Measurements from ENCODE around the gene CYP1A2.
A peak's percentile ranks its signal among the peaks of the same experiment; 100 is the strongest.

CYP1A2 gene

DNA sequence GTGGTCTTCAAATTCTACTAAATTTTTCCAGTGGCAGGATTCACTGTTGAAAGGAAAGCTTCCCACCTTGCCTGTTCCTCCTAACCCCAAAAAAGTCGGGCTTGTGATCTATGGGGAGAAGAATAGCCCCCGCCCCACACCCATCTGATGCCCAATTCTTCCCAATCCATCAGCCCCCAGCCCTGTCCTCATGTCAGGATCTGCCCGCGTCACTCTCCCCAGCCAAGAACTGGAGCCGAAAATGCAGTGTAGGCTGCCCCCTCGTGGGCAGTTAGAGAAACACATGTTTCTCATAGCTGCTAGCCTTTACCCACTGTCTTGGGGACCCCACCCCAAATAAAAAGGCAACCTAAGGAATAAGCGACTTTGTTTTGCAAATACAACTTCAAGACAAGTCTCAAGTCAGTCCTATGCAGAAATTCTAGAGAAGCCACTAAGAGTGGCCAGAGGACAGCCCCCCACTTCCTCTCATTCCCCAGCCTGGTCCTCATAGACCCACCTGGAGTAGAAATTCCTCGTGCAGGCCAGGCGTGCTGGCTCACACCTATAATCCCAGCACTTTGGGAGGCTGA, 20.2 kb downstream of the CYP1A2 start (continued):
- peak; percentile 90 for TF ChIP-seq PATZ1 (tag by site-specific recombination; IDR thresholded peaks at IDR 0.05)
- TF ChIP-seq PBX3 (CRISPR knock-in tag; IDR thresholded peaks at IDR 0.05), result 0 out of 2 replicates have a peak, but pooled peaks have one; percentile 45
- 0 out of 2 replicates have a peak, but pooled peaks have one; percentile 27 for TF ChIP-seq SP7 (tag by site-specific recombination; IDR thresholded peaks at IDR 0.05)
- TF ChIP-seq ZBTB8A (tag by site-specific recombination; IDR thresholded peaks at IDR 0.05), result peak; percentile 36; the same call in 1 of the 2 replicates
- peak; percentile 43; the same call in 1 of the 2 replicates for TF ChIP-seq ZNF692 (tag by site-specific recombination; IDR thresholded peaks at IDR 0.05)
- TF ChIP-seq ZNF24 (tag by site-specific recombination; IDR thresholded peaks at IDR 0.05), result no peak
- peak; percentile 30; the same call in 1 of the 2 replicates for TF ChIP-seq ZXDB (tag by site-specific recombination; IDR thresholded peaks at IDR 0.05)
- peak; percentile 89 for TF ChIP-seq ZBTB17 (tag by site-specific recombination; IDR thresholded peaks at IDR 0.05)
- TF ChIP-seq ZNF596 (tag by site-specific recombination; IDR thresholded peaks at IDR 0.05), result no peak
- TF ChIP-seq ZFP69B (tag by site-specific recombination; IDR thresholded peaks at IDR 0.05), result 0 out of 2 replicates have a peak, but pooled peaks have one; percentile 13
- TF ChIP-seq ZNF335 (tag by site-specific recombination; conservative IDR thresholded peaks at IDR 0.05), result peak; percentile 74
- peak; percentile 77; the same call in 1 of the 2 replicates for TF ChIP-seq ZNF660 (tag by site-specific recombination; IDR thresholded peaks at IDR 0.05)

- Histone ChIP-seq H3K27ac (ENCODE audit: extremely low read depth, low read depth, low read length) (no peak overlapping the region), H3K4me1 (ENCODE audit: control insufficient read depth, insufficient read depth, low read length) (no peaks in the 10 kb centered on the region), H3K36me3 (ENCODE audit: control insufficient read depth in 2 of 2, insufficient read depth in 1 of 2, low read length in 2 of 2) (no peaks in the 10 kb centered on the region), H3K4me3 (ENCODE audit: low read depth, low read length) (no peak overlapping the region), H3K9me3 (ENCODE audit: control insufficient read depth, insufficient read depth, low read depth, low read length) (no peaks in the 10 kb centered on the region)
- CTCF ChIA-PET, result interaction anchor here (0.6 to 21.6 kb wide), 65 partner anchors 11 to 1487 kb away, joined by 3 to 800 read pairs (median 6); partner anchors contain the start of genes CPLX3, CSK, CYP1A1 and CYP1A2
- POLR2A ChIA-PET, result interaction anchor here (1.3 to 2.0 kb wide), 7 partner anchors 12 to 168 kb away, joined by 3 to 10 read pairs (median 5); partner anchors contain the start of genes COX5A and CSK
- TF ChIP-seq, protein P1, sequence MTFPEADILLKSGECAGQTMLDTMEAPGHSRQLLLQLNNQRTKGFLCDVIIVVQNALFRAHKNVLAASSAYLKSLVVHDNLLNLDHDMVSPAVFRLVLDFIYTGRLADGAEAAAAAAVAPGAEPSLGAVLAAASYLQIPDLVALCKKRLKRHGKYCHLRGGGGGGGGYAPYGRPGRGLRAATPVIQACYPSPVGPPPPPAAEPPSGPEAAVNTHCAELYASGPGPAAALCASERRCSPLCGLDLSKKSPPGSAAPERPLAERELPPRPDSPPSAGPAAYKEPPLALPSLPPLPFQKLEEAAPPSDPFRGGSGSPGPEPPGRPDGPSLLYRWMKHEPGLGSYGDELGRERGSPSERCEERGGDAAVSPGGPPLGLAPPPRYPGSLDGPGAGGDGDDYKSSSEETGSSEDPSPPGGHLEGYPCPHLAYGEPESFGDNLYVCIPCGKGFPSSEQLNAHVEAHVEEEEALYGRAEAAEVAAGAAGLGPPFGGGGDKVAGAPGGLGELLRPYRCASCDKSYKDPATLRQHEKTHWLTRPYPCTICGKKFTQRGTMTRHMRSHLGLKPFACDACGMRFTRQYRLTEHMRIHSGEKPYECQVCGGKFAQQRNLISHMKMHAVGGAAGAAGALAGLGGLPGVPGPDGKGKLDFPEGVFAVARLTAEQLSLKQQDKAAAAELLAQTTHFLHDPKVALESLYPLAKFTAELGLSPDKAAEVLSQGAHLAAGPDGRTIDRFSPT (tag by site-specific recombination; IDR thresholded peaks at IDR 0.05), result no peak
- TF ChIP-seq ZNF362 (tag by site-specific recombination; IDR thresholded peaks at IDR 0.05) (peak; percentile 67), BCL6B (tag by site-specific recombination; IDR thresholded peaks at IDR 0.05) (no peak), ZNF677 (tag by site-specific recombination; IDR thresholded peaks at IDR 0.05) (no peak), ZNF558 (tag by site-specific recombination; IDR thresholded peaks at IDR 0.05) (no peak), SCRT1 (tag by site-specific recombination; IDR thresholded peaks at IDR 0.05; ENCODE audit: borderline replicate concordance) (peak; percentile 88), SCRT2 (tag by site-specific recombination; IDR thresholded peaks at IDR 0.05) (peak; percentile 95), ZIC2 (tag by site-specific recombination; IDR thresholded peaks at IDR 0.05) (no peak)
- TF ChIP-seq, protein P2, sequence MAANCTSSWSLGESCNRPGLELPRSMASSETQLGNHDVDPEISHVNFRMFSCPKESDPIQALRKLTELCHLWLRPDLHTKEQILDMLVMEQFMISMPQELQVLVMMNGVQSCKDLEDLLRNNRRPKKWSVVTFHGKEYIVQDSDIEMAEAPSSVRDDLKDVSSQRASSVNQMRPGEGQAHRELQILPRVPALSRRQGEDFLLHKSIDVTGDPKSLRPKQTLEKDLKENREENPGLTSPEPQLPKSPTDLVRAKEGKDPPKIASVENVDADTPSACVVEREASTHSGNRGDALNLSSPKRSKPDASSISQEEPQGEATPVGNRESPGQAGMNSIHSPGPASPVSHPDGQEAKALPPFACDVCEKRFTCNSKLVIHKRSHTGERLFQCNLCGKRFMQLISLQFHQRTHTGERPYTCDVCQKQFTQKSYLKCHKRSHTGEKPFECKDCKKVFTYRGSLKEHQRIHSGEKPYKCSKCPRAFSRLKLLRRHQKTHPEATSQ (tag by site-specific recombination; IDR thresholded peaks at IDR 0.05), result no peak
Observed at GRCh38 chr15:74769463-74770025, 20.9 kb downstream of the CYP1A2 start.

Measured in HEK293 (cell line).